GM12873 (cell line): ENCODE data around the gene OR5W2.

Experiments
- CTCF ChIP-seq: IDR thresholded peaks from 2 replicates; pipeline ENCODE4 v1.5.1; 2012; ENCODE audit warnings: low read depth, mild to moderate bottlenecking, moderate library complexity, low read length, control low read depth; ENCODE audit not compliant: insufficient read depth; ENCODE audit errors: missing control alignments

Gene OR5W2

GRCh38 chr11:55914482-55914881 lies at the start of gene OR5W2:
TSS of gene OR5W2 (minus strand) at chr11:55914582. CDS start at chr11:55914582, 0 bp downstream.
- no peak for TF ChIP-seq CTCF

GRCh38 chr11:55956521-55956920 lies 42.1 kb upstream of the OR5W2 start:
- TF ChIP-seq CTCF, result no peak

- TF ChIP-seq CTCF, result no peak
These were observed 34.9 kb upstream of the OR5W2 start for GRCh38 chr11:55949330-55949729.

- peak; percentile 42 for TF ChIP-seq CTCF
These were observed 28.5 kb upstream of the OR5W2 start for GRCh38 chr11:55942785-55943392.

GRCh38 chr11:55936300-55936699 lies 21.9 kb upstream of the OR5W2 start, which contains the start of gene OR5I1:
TSS of gene OR5I1 (minus strand) at chr11:55936400. CDS start at chr11:55936400, 0 bp downstream.
- TF ChIP-seq CTCF, result no peak

GRCh38 chr11:55920537-55920936 lies 6.2 kb upstream of the OR5W2 start:
- no peak for TF ChIP-seq CTCF

GRCh38 chr11:55902308-55902707 lies 12.1 kb downstream of the OR5W2 start:
- no peak for TF ChIP-seq CTCF

GRCh38 chr11:55895216-55895615 lies 19.2 kb downstream of the OR5W2 start:
- TF ChIP-seq CTCF, result peak; percentile 10
